Right lobe of liver (tissue), 4 donors: ENCODE results near the gene ERBB4.

Source experiments
- CTCF ChIP-seq, 4 donors: fragments of 200-600 bp in 3 of 4; fragments of 450-650 bp in 1 of 4; IDR thresholded peaks; one replicate each; pipeline versions ENCODE4 v1.5.1 to v1.8.0; 2016 to 2022; ENCODE audit warnings: antibody characterized with exemption in 4 of 4, mild to moderate bottlenecking in 2 of 4
- POLR2A ChIP-seq: fragments of 450-650 bp; IDR thresholded peaks from one replicate; pipeline ENCODE4 v1.6.1; 2017; ENCODE audit warnings: antibody characterized with exemption, mild to moderate bottlenecking
- donor health status: DM: no; HTN: no; CAD: no.
- donor health status: DM: no; HTN: no; CAD: no.
- donor health status: DM: no; HTN: yes; CAD: no.

GRCh38 chr2:212535996-212536816 lies 2.4 kb downstream of the ERBB4 start:
- no peak for TF ChIP-seq CTCF (IDR thresholded peaks at IDR 0.05)
- TF ChIP-seq POLR2A = no peak
